SKM-1 (cell line): ENCODE data around the gene PDE3A.

Source experiments
- DNase-seq: peaks from one replicate; lab custom pipeline; 2025; ENCODE audit not compliant: unreplicated experiment; lab: John Stamatoyannopoulos, UW

The PDE3A gene

GRCh38 chr12:20453756-20454310, 85.5 kb downstream of the PDE3A start:
- no peak for DNase-seq

GRCh38 chr12:20455001-20455706, 86.8 kb downstream of the PDE3A start:
- no peak for DNase-seq

- DNase-seq: no peak
Observed at GRCh38 chr12:20457582-20457981, 89.2 kb downstream of the PDE3A start.

DNA sequence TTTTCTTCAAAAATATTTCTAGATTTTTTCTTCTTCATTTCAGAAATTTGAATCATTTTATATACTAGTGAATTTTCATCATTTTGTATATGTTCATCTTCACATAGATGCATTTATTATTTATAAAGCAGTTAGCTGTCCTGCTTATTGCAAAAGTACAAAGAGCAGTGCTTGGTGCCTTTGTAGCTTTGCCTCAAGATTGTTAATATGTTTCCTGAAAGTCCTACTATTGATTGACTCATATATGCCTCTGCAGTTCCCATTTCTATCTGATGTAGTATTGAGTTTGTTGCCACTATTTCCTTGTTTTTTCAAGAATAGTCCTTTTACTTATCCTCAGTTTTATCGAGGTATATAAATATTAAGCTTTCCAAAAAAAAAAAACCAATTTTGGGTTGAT, 89.7 kb downstream of the PDE3A start:
- DNase-seq: no peak

DNA sequence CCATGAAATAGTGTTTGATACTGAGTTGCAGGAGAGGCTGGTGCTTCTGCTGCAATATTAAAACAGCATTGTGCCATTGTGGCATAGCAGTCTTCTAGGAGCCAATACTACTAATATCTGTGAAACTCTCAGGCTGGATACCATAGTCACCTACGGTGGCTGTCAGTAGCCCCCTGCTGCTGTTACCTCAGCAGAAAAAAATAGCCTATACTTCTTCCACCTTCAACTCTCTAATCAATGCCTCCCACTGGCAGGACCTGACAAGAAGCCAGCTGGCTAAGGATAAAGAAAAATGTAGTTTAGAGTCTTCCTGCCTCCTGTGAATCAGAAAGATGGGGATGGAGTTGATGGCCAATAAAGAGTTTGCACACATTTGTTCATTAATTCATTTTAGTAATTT, 91.6 kb downstream of the PDE3A start:
- DNase-seq: no peak

DNA sequence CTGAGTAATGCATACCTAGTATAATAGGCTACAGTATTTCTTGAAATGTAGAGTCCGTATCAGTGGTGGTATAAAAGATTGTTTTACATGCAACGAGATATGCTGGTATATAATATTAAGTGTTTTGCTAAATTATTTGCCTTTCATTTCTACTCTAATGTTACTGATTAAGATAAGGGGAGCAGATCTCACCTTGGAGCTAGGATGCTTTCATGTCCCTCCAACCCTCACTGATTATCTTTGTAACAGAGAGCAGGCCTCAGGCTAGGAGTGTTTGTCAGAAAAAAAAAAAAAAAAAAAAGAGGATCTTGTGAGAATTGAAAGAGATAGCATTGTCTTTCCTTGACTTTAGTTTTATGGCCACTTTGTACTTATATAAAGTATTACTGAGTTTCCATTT, 92.6 kb downstream of the PDE3A start:
- no peak for DNase-seq

DNA sequence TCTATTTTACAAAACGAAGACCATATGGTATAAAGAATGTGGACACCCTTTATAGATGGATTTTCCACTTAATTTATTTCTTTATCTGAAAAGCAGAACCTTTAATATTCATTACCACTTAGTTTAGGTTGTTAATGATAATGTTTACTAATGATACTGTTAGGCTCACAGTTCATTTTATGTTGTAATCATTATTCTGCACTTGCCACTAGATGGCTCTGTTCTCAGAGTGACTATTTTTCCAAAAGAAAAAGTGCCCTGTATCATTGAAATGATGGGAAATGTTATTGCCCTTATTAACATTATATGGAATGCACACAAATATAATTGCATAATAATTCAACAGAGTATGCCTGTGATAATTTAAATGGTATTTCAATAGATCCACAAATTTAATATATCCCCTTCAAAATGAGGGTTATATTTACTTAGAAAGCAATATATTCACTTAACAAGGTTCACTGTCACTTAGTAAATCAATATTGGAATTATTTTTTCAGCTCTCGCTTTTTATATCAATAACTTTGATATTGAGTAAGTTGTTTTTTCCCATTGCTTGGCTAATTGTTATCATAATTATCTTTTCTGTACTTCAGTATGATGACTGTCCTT, 95.7 kb downstream of the PDE3A start:
- no peak for DNase-seq

GRCh38 chr12:20469300-20469699, 101.0 kb downstream of the PDE3A start:
- DNase-seq: no peak

DNA sequence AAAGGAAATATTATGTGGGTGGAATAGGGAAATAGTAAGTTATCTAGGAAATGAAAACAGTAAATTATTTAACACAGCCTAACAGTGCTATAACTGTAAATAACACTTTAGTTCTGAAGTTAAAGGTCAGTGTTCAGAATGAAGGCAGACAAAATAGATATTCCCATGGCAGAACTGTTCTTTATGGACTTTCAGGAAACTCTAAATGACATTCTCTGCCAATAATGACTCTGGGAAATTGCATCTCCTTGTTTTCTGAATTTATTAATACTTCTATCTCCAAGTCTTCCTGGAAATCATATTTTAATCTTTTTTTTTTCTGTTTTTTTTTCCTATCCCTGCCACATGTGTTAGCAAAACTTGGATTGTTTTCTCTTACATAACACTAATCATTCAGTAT, 101.4 kb downstream of the PDE3A start:
- no peak for DNase-seq

DNA sequence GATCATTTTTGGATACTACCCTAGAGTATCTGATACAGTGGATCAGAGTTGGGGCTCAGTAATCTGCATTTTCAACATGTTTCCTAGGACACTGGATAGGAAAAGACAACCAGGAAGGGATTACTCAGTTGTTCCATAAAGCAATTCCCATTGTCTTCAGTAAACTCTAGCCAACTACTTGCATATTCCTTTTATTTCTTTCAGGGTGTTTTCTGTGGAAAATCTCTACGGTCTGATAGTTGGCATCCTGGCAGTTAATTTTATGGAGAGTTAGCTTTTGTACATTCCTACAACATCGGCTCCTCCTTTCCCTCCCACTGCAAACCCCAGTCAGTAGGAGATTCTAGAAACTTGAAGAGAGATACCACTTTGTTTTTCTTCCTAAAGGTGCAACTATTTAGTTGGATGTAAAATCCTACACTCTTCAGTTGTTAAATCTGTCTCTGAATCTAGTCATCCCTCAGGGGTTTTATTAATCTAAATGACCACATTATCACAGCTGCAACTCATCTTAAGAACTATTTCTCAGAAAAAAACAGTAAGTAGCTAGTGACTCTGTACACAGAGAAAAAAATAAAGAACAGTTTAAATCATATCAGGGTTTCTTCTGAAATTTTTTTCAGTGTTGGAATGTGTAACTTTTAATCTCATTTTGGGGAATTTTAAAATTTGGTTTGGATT, 103.9 kb downstream of the PDE3A start:
- no peak for DNase-seq

GRCh38 chr12:20473133-20473532, 104.8 kb downstream of the PDE3A start:
- DNase-seq: no peak

- no peak for DNase-seq
Observed at GRCh38 chr12:20474016-20474415, 105.7 kb downstream of the PDE3A start.

- no peak for DNase-seq
Observed at GRCh38 chr12:20474443-20474842, 106.1 kb downstream of the PDE3A start.

GRCh38 chr12:20475542-20475941, 107.2 kb downstream of the PDE3A start:
- no peak for DNase-seq

GRCh38 chr12:20476551-20476950, 108.2 kb downstream of the PDE3A start:
- no peak for DNase-seq

- DNase-seq: no peak
Observed at GRCh38 chr12:20477255-20477654, 108.9 kb downstream of the PDE3A start.

DNA sequence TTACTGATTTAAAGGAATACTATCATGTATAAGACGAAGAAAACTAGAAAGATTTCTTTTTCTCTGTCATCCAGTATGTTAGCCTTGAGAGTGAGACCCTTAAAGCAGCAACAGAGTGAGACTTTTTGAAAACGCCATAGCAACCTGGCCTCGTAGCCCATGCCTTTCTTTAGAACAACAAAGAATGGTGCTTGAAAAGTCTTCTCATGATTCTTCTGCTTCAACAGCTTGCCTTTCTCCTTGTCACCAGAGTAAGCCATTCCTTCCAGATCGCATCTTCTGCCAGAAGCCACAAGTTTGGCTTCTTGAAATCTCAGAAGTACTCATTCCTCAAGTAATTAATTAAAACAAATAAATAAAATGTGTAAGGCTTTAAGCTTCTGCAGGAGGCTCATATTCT, 109.3 kb downstream of the PDE3A start:
- no peak for DNase-seq

DNA sequence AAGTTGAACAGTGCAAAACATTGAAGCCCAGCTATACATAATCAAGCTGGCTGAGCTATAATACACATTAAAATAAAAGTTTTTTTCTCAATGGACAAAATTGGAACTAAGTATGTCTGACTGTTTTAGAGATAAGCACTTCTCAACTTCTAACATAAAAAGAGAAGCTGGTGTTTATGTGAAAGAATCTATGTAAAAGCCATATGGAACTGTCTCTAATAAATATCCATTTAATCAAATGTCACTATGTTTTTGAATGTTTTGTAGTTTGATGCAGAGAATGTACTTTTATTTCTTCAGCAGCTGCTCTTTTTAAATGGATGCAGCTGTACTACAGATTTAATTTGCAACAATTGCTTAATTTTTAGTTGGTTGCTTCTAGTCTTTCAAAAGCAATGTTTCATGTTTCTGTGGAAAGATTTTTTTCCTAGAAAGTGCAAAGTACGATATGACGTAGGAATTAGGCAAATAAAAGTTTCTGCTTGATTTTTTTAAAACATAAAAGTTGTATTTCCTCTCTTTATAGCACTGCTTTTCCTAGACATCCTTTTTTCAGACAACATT, 114.2 kb downstream of the PDE3A start:
- no peak for DNase-seq

DNA sequence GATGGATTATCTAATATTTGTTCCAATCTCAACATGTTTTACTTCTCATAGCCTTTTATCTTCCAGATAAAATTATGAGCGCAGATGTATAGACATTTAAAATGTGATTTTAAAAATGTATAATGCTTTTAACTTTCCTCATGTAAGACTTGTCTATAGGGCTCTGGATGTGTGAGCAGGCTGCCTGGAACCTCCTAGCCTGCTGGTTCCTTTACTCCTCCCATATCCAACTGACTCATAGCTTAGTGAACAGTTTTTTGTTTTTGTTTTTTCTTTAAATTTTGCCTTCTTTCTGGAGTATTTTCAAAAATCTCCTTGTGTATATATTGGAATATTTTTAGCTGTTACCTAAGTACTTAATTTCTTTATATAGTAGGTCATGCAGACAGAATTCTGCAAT, 115.4 kb downstream of the PDE3A start:
- no peak for DNase-seq

- no peak for DNase-seq
Observed at GRCh38 chr12:20486233-20486632, 117.9 kb downstream of the PDE3A start.

- no peak for DNase-seq
Observed at GRCh38 chr12:20487519-20487918, 119.2 kb downstream of the PDE3A start.

DNA sequence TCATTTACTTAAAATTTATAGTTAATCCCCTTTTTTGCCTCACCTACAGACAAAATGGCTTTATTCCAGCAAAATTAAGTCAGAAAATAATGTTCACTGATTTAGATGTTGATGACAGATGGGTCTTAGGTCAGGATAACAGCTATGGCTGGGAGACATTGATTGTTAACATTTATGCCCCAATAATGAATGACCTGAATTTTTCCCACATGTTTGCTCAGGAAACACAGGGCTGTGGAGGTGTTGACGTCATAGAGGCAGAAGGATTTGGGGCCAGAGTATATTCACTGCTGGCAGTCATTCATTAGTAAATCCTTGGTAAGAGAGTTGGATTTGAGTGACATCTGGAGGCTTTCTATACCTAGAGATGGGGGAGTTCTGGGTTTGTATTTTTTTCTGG, 121.3 kb downstream of the PDE3A start:
- DNase-seq: no peak
